Measurements from ENCODE around the gene PHF12. TPM values are rescaled to one million over a fixed set of nuclear protein-coding genes. Genes with fewer than 3 reads are reported as not detected.

The PHF12 gene
- total RNA-seq: 11.5 and 11.7 TPM in 2 replicates

DNA sequence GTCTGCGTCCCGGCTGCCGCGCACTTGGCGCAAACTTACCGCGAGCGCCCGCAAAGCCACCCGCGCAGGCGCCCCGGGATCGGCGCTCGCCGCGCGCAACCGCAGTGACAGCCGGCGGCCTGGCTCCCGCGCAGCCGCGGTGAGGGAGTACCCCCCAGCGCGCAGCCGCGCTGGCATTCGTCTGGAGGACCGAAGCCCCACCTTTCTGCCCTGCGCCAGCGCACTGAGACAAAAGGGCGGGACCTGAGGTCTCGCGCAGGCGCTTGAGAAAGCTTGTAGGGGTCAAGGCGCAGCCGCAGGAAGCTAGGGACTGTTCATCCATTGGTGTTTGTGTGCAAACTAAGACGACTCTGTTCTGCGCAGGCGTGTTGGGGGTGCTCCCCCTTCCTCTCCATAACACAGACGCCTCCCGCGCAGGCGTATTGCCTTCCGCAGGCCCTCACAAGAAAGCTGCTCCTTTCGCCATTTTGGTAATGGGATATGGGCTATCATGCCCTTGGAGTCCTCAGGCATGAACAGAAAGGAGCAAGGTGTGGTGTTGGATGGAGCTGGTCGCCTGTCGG, at the start of gene PHF12:
Gene PHF12, minus strand, starts transcription at position 91 of the 563 bp plus-strand sequence. CDS start 558 bp downstream, outside the sequence.

GRCh38 chr17:28902819-28903545, 48.3 kb downstream of the PHF12 start, which contains the start of gene DHRS13:
TSS of gene DHRS13 (minus strand) at chr17:28903079. CDS start at chr17:28902944, 135 bp downstream.

DNA sequence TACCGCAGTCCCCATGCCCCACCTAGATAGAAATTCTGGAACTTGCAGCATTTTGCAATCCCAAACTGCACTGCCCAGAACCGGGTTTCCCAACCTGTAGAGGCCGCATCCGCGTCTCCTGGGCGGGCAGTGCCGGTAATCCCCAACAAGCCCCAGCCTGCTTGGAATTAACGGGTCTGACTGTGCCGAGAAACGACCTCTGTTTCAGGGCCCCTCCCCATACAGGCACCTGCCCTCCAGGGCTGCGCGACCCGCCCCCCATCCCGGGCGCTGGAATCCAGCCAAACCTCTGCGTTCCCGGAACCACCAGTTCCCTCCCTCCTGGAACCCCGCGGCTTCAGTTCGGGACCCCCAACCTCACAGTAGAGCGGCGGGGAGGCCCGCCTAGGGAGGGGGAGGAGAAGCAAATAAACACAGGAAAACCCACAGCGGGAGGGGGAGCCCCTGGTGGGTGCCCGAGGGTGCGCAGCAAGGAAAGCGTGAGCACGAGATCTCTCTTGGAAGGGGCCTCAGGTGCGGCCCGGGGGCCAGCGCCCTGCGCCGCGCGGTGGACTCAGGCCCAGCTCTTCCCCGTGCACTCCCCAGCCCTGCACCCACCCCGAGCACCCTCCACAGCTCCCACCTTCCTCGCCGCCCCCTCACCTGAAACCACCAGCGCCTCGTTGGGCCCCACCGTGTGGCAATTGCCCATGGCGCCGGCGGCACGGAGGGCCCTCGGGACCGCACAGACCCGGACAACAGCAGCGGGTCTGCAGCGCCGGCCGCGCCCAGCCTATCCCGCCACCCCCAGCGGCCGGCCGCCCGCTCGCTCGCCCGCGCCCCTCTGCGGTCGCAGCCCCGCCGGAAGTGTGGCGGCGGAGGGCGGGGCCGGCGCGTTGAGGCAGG, 54.2 kb downstream of the PHF12 start, which contains the start of gene FLOT2:
Gene FLOT2, minus strand, starts transcription at position 850 of the 885 bp plus-strand sequence. Its CDS starts 159 bp downstream, at position 691.

Other genes starting within 250 kb of the PHF12 start
- gene PROCA1, start 239.6 kb downstream of the PHF12 start, total RNA-seq: 1.0 and 1.1 TPM in 2 replicates
- gene RAB34, start 233.7 kb downstream of the PHF12 start, total RNA-seq: 190 and 212 TPM in 2 replicates
- gene RPL23A, start 231.5 kb downstream of the PHF12 start, total RNA-seq: 979 and 1,044 TPM in 2 replicates
- 4.3 and 7.5 TPM in 2 replicates for gene TLCD1, start 225.3 kb downstream of the PHF12 start, total RNA-seq
- gene NEK8, start 222.7 kb downstream of the PHF12 start, total RNA-seq: 3.0 and 3.8 TPM in 2 replicates
- 16.2 and 24.2 TPM in 2 replicates for gene TRAF4, start 207.5 kb downstream of the PHF12 start, total RNA-seq
- 1.4 and 3.0 TPM in 2 replicates for gene FAM222B, start 108.7 kb downstream of the PHF12 start, total RNA-seq
- gene ERAL1, start 96.5 kb downstream of the PHF12 start, total RNA-seq: 12.7 and 15.6 TPM in 2 replicates
- 34.3 and 39.2 TPM in 2 replicates for gene FLOT2, start 53.8 kb downstream of the PHF12 start, total RNA-seq
- 2.4 and 6.7 TPM in 2 replicates for gene DHRS13, start 48.4 kb downstream of the PHF12 start, total RNA-seq
- gene SEZ6, start 54.5 kb upstream of the PHF12 start, total RNA-seq: not detected in 2 replicates
- 2.6 and 2.7 TPM in 2 replicates for gene PIPOX, start 91.6 kb upstream of the PHF12 start, total RNA-seq
- gene MYO18A, start 228.9 kb upstream of the PHF12 start, total RNA-seq: 32.4 and 53.3 TPM in 2 replicates